SK-N-MC (cell line): ENCODE data around the gene ACTA2.

Experiments
- EZH2 ChIP-seq: fragments of 200-600 bp; sonication (generic); IDR thresholded peaks from one replicate; pipeline ENCODE4 v1.6.1; 2017; ENCODE audit warnings: antibody characterized with exemption
- FOXP2 ChIP-seq: optimal IDR thresholded peaks from 2 replicates; pipeline ENCODE3; 2011; ENCODE audit warnings: mild to moderate bottlenecking, moderate library complexity; ENCODE audit not compliant: insufficient read depth; ENCODE audit errors: extremely low read length, control extremely low read depth
- POLR2AphosphoS5 ChIP-seq: IDR thresholded peaks from 2 replicates; pipeline ENCODE4 v1.6.1; 2012; ENCODE audit warnings: mild to moderate bottlenecking, low read depth, low read length, borderline replicate concordance

GRCh38 chr10:88889559-88890337 lies 62.8 kb downstream of the ACTA2 start:
- TF ChIP-seq EZH2 (no peak), POLR2AphosphoS5 (no peak), FOXP2 (no peak)
